ENCODE results near the gene ARPC1B. TPM values are rescaled to one million over a fixed set of nuclear protein-coding genes. Genes with fewer than 3 reads are reported as not detected.

ARPC1B gene
- total and polyA plus RNA-seq, 2 experiments from 2014 or later = 101 to 132 TPM

DNA sequence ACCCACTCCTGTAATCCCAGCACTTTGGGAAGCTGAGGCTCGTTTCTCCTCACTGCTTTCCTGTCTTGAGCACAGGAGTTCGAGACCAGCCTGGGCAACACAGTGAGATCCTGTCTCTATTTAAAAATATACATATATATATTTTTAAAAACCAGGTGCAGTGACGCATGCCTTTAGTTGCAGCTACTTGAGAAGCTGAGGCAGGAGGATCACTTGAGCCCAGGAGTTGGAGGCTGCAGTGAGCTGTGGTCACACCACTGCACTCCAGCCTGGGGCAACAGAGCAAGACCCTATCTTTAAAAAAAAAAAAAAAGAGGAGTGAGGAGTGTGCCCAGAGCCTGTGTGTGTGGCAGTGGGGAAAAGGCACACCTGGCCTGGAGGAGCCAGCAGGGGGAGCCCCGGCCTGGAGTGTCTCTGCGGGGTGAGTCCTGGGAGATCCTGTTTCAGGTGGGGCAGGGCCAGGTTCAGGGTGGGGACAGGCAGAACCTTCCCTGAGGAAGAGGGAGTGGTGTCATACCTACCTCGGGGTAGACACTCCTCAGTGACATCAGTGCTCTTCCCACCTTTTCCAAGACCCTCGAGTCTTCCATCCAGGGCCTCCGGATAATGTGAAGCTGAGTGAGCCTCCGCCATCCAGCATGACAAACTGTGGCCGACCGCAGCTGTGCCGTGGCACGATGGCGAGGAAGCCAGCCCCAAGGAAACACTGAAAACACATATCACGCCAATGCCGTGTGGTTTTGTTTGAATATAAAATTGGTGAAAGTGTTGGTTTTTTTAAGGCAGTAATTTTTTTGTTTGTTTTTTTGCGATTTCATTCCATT lies 9.0 kb upstream of the ARPC1B start:
- no peaks in the 10 kb centered on the region for H3K9me2 ChIP-seq (ENCODE audit: insufficient read depth)
- H3K36me3 Mint-ChIP-seq (ENCODE audit: low read depth) = peaks cover 41% of the 10 kb centered on the region
- H3K4me1 ChIP-seq (ENCODE audit: insufficient read depth) = peaks cover 5% of the 10 kb centered on the region
- H3K27ac Mint-ChIP-seq = no peak overlapping the region
- H3K36me3 ChIP-seq (ENCODE audit: insufficient read depth) = peaks cover 21% of the 10 kb centered on the region
- H3K4me3 Mint-ChIP-seq = no peak overlapping the region; the same call in 2 of the 3 replicates
- no peak overlapping the region for H2AFZ ChIP-seq
- peak; percentile 66 for DNase-seq (ENCODE audit: low spot score)
- peaks cover 6% of the 10 kb centered on the region for H3K27me3 Mint-ChIP-seq (ENCODE audit: insufficient read depth, low read depth, poor library complexity)
- H3K4me1 Mint-ChIP-seq = peaks cover 16% of the 10 kb centered on the region
- no peaks in the 10 kb centered on the region for H3K9me3 Mint-ChIP-seq
- peak; percentile 92 for ATAC-seq
- H4K20me1 ChIP-seq (replicated peaks; ENCODE audit: insufficient read depth) = 0 out of 2 replicates have a peak, but pooled peaks cover 5% of the 10 kb centered on the region
- H3K27ac ChIP-seq (ENCODE audit: low read depth) = no peak overlapping the region
- TF ChIP-seq, protein P1, sequence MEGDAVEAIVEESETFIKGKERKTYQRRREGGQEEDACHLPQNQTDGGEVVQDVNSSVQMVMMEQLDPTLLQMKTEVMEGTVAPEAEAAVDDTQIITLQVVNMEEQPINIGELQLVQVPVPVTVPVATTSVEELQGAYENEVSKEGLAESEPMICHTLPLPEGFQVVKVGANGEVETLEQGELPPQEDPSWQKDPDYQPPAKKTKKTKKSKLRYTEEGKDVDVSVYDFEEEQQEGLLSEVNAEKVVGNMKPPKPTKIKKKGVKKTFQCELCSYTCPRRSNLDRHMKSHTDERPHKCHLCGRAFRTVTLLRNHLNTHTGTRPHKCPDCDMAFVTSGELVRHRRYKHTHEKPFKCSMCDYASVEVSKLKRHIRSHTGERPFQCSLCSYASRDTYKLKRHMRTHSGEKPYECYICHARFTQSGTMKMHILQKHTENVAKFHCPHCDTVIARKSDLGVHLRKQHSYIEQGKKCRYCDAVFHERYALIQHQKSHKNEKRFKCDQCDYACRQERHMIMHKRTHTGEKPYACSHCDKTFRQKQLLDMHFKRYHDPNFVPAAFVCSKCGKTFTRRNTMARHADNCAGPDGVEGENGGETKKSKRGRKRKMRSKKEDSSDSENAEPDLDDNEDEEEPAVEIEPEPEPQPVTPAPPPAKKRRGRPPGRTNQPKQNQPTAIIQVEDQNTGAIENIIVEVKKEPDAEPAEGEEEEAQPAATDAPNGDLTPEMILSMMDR (conservative IDR thresholded peaks at IDR 0.05; ENCODE audit: low read depth in 2 of 2) = peak; percentile 75 to 83
- TF ChIP-seq NANOG (IDR thresholded peaks at IDR 0.05; ENCODE audit: borderline replicate concordance) = no peak
- no peak for TF ChIP-seq ZNF331 (CRISPR knock-in tag; IDR thresholded peaks at IDR 0.05; ENCODE audit: low read depth)
- H3K4me2 ChIP-seq = no peak overlapping the region
- H3F3A ChIP-seq (replicated peaks; ENCODE audit: low read depth) = 0 out of 2 replicates have a peak, but pooled peaks cover 6% of the 10 kb centered on the region
- no peak overlapping the region for H3K4me3 ChIP-seq
- H3K27me3 ChIP-seq (ENCODE audit: insufficient read depth) = no peaks in the 10 kb centered on the region
- H3K79me2 ChIP-seq (replicated peaks; ENCODE audit: insufficient read depth) = no peaks in the 10 kb centered on the region

- H3K36me3 ChIP-seq (ENCODE audit: insufficient read depth) = peaks cover 12% of the 10 kb centered on the region
- H3K9me2 ChIP-seq (ENCODE audit: insufficient read depth) = no peaks in the 10 kb centered on the region
- peaks cover 5% of the 10 kb centered on the region for H3K4me1 ChIP-seq (ENCODE audit: insufficient read depth)
- no peaks in the 10 kb centered on the region for H3K9me3 Mint-ChIP-seq
- no peak overlapping the region for H2AFZ ChIP-seq
- ATAC-seq (peak; percentile 79), DNase-seq (ENCODE audit: low spot score) (peak; percentile 56)
- H3K4me2 ChIP-seq = no peak overlapping the region
- H3K27ac ChIP-seq (ENCODE audit: low read depth) = peak overlapping the region; percentile 7; the same call in 1 of the 2 replicates
- H3K36me3 Mint-ChIP-seq (ENCODE audit: low read depth) = peaks cover 35% of the 10 kb centered on the region
- peaks cover 6% of the 10 kb centered on the region for H3K27me3 Mint-ChIP-seq (ENCODE audit: insufficient read depth, low read depth, poor library complexity)
- no peak overlapping the region for H3K4me3 Mint-ChIP-seq
- peaks cover 16% of the 10 kb centered on the region for H3K4me1 Mint-ChIP-seq
- peak overlapping the region; percentile 57; the same call in 1 of the 2 replicates for H3K27ac Mint-ChIP-seq
- 0 out of 2 replicates have a peak, but pooled peaks cover 1% of the 10 kb centered on the region for H4K20me1 ChIP-seq (replicated peaks; ENCODE audit: insufficient read depth)
- H3K79me2 ChIP-seq (replicated peaks; ENCODE audit: insufficient read depth) = no peaks in the 10 kb centered on the region
- H3K27me3 ChIP-seq (ENCODE audit: insufficient read depth) = no peaks in the 10 kb centered on the region
- H3F3A ChIP-seq (replicated peaks; ENCODE audit: low read depth) = 0 out of 2 replicates have a peak, but pooled peaks cover 3% of the 10 kb centered on the region
- H3K4me3 ChIP-seq = no peak overlapping the region
- no peak for TF ChIP-seq EZH2 (IDR thresholded peaks at IDR 0.05; ENCODE audit: low read depth, unreplicated experiment)
- TF ChIP-seq STAT1 (IDR thresholded peaks at IDR 0.05; ENCODE audit: unreplicated experiment) = no peak
- no peak for TF ChIP-seq ZNF114 (CRISPR knock-in tag; IDR thresholded peaks at IDR 0.05)
- no peak for TF ChIP-seq POLR2AphosphoS5 (IDR thresholded peaks at IDR 0.05; ENCODE audit: low read depth)
- TF ChIP-seq, protein P1 (conservative IDR thresholded peaks at IDR 0.05; ENCODE audit: low read depth in 2 of 2) = no peak; a peak in 1 of 4 replicates
- no peak for TF ChIP-seq NANOG (IDR thresholded peaks at IDR 0.05; ENCODE audit: borderline replicate concordance)
- TF ChIP-seq, protein P2, sequence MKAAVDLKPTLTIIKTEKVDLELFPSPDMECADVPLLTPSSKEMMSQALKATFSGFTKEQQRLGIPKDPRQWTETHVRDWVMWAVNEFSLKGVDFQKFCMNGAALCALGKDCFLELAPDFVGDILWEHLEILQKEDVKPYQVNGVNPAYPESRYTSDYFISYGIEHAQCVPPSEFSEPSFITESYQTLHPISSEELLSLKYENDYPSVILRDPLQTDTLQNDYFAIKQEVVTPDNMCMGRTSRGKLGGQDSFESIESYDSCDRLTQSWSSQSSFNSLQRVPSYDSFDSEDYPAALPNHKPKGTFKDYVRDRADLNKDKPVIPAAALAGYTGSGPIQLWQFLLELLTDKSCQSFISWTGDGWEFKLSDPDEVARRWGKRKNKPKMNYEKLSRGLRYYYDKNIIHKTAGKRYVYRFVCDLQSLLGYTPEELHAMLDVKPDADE (IDR thresholded peaks at IDR 0.05) = no peak
- TF ChIP-seq CREB1 (CRISPR knock-in tag; IDR thresholded peaks at IDR 0.05; ENCODE audit: low read depth) = no peak
- no peak for TF ChIP-seq JUNB (IDR thresholded peaks at IDR 0.05; ENCODE audit: unreplicated experiment)
- TF ChIP-seq, protein P3, sequence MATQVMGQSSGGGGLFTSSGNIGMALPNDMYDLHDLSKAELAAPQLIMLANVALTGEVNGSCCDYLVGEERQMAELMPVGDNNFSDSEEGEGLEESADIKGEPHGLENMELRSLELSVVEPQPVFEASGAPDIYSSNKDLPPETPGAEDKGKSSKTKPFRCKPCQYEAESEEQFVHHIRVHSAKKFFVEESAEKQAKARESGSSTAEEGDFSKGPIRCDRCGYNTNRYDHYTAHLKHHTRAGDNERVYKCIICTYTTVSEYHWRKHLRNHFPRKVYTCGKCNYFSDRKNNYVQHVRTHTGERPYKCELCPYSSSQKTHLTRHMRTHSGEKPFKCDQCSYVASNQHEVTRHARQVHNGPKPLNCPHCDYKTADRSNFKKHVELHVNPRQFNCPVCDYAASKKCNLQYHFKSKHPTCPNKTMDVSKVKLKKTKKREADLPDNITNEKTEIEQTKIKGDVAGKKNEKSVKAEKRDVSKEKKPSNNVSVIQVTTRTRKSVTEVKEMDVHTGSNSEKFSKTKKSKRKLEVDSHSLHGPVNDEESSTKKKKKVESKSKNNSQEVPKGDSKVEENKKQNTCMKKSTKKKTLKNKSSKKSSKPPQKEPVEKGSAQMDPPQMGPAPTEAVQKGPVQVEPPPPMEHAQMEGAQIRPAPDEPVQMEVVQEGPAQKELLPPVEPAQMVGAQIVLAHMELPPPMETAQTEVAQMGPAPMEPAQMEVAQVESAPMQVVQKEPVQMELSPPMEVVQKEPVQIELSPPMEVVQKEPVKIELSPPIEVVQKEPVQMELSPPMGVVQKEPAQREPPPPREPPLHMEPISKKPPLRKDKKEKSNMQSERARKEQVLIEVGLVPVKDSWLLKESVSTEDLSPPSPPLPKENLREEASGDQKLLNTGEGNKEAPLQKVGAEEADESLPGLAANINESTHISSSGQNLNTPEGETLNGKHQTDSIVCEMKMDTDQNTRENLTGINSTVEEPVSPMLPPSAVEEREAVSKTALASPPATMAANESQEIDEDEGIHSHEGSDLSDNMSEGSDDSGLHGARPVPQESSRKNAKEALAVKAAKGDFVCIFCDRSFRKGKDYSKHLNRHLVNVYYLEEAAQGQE (IDR thresholded peaks at IDR 0.05; ENCODE audit: unreplicated experiment) = no peak
Measured at GRCh38 chr7:99366646-99367045, 7.9 kb upstream of the ARPC1B start.

Measured in GM23338 (cell line).